OCI-LY7 (cell line): Measurements from ENCODE around the gene RPS6KL1. TPM values are rescaled to one million over a fixed set of nuclear protein-coding genes. Genes with fewer than 3 reads are reported as not detected.

Source experiments
- BruUV-seq: library from RNA; stranded (reverse); fragments of 400-500 nt; replicated peaks from 2 replicates; lab custom pipeline; 2021; lab: Mats Ljungman, UMichigan
- CTCF ChIA-PET: fragments of 300-600 bp; sonication (Branson Sonifier 250); formaldehyde crosslinking; loops from one replicate; lab custom pipeline; 2022; ENCODE audit warnings: antibody characterized with exemption; ENCODE audit not compliant: unreplicated experiment; lab: Charles Lee
- POLR2A ChIA-PET: fragments of 300-600 bp; sonication (Branson Sonifier 250); formaldehyde crosslinking; loops from one replicate; lab custom pipeline; 2022; ENCODE audit warnings: antibody characterized with exemption; lab: Charles Lee
- DNase-seq: peaks from one replicate; pipeline ENCODE4 v3.0.0-alpha.2; 2015; ENCODE audit warnings: low spot score
- H2AFZ ChIP-seq: fragments of 200-600 bp; sonication (generic), shearing (Covaris generic); 2 replicates; pipeline ENCODE4 v1.6.1; 2014; ENCODE audit warnings: mild to moderate bottlenecking, antibody characterized with exemption, low read length, moderate library complexity
- H3K27ac ChIP-seq: fragments of 200-600 bp; sonication (generic); 2 replicates; pipeline ENCODE4 v1.5.1; 2014; ENCODE audit warnings: mixed run types, low read depth, mild to moderate bottlenecking, moderate library complexity, low read length, inconsistent platforms; ENCODE audit not compliant: poor library complexity, severe bottlenecking
- H3K36me3 ChIP-seq: fragments of 200-600 bp; sonication (generic); 2 replicates; pipeline ENCODE4 v1.6.1; 2014; ENCODE audit warnings: mild to moderate bottlenecking, antibody characterized with exemption, low read length, moderate library complexity, mixed read lengths; ENCODE audit not compliant: insufficient read depth
- H3K4me1 ChIP-seq: fragments of 200-600 bp; sonication (generic); 2 replicates; pipeline ENCODE4 v1.5.1; 2014; ENCODE audit warnings: mild to moderate bottlenecking, low read length; ENCODE audit not compliant: insufficient read depth, poor library complexity, severe bottlenecking
- H3K4me2 ChIP-seq: fragments of 200-600 bp; sonication (generic); 2 replicates; pipeline ENCODE4 v1.6.1; 2014; ENCODE audit warnings: mild to moderate bottlenecking, low read length
- H3K4me3 ChIP-seq: fragments of 200-600 bp; sonication (generic); 2 replicates; pipeline ENCODE4 v1.5.1; 2014; ENCODE audit warnings: mild to moderate bottlenecking, low read depth, low read length; ENCODE audit not compliant: poor library complexity, severe bottlenecking
- H3K79me2 ChIP-seq: fragments of 200-600 bp; sonication (generic); 2 replicates; pipeline ENCODE4 v1.6.1; 2016; ENCODE audit warnings: low read depth, mild to moderate bottlenecking, low read length, moderate library complexity, mixed read lengths; ENCODE audit not compliant: insufficient read depth
- H3K9me2 ChIP-seq: fragments of 200-600 bp; sonication (generic); 2 replicates; pipeline ENCODE4 v1.6.1; 2016; ENCODE audit warnings: mild to moderate bottlenecking, low read length, mixed read lengths; ENCODE audit not compliant: insufficient read depth
- H3K9me3 ChIP-seq: fragments of 200-600 bp; sonication (generic); 2 replicates; pipeline ENCODE4 v1.6.1; 2014; ENCODE audit warnings: mild to moderate bottlenecking, mixed run types, low read length, mixed read lengths
- H4K20me1 ChIP-seq: fragments of 200-600 bp; sonication (generic); 2 replicates; pipeline ENCODE4 v1.6.1; 2014; ENCODE audit warnings: mild to moderate bottlenecking, antibody characterized with exemption, low read length, moderate library complexity, mixed read lengths; ENCODE audit not compliant: insufficient read depth
- CTCF ChIP-seq: fragments of 200-600 bp; sonication (generic); conservative IDR thresholded peaks from 2 replicates; pipeline ENCODE4 v1.5.1; 2014; ENCODE audit warnings: mild to moderate bottlenecking, antibody characterized with exemption, low read length, moderate library complexity, mixed read lengths
- EZH2phosphoT487 ChIP-seq: fragments of 200-600 bp; sonication (generic); IDR thresholded peaks from 2 replicates; pipeline ENCODE4 v1.6.1; 2018; ENCODE audit warnings: low read depth, borderline replicate concordance, mild to moderate bottlenecking, mixed run types, antibody characterized with exemption, low read length, moderate library complexity, mixed read lengths
- intact Hi-C: fragments of 100-400 bp; cut with micrococcal nuclease; formaldehyde crosslinking; loops from one replicate; pipeline ENCODE4 v1.10.0; 2022; ENCODE audit not compliant: unreplicated experiment
- total RNA-seq, 2 experiments: library from RNA; depleted of rRNA in 1 of 2; stranded (reverse); fragments of >200 nt in 1 of 2; shearing (Covaris generic) in 1 of 2; gene quantifications; 2 replicates each; pipeline ENCODE4 v1.2.3, GENCODE V29; 2014 to 2022

Gene RPS6KL1
- total RNA-seq, 2 experiments from 2014 or later: 6.1 to 15.3 TPM

GRCh38 chr14:74955229-74956026, 32.4 kb upstream of the RPS6KL1 start, which contains the start of gene PGF:
Gene PGF, minus strand, starts transcription at chr14:74955597. Its CDS starts 355 bp downstream, at chr14:74955242.
- H2AFZ ChIP-seq: no peak within 1 kb of the TSS
- no peaks in the 10 kb centered on the region for H4K20me1 ChIP-seq
- H3K79me2 ChIP-seq: no peaks in the 10 kb centered on the region
- H3K4me1 ChIP-seq: no peaks in the 10 kb centered on the region
- TF ChIP-seq EZH2phosphoT487 (no peak), CTCF (no peak)
- ChIA-PET CTCF (no interaction called here), POLR2A (interaction anchor here (0.6 kb wide), 1 partner anchor 15 kb away, joined by 4 read pairs; no protein-coding TSS in a partner anchor)
- DNase-seq: no peak
- BruUV-seq: no TSS peak
- H3K9me2 ChIP-seq: no peaks in the 10 kb centered on the region
- no peaks in the 10 kb centered on the region for H3K36me3 ChIP-seq
- no peak within 1 kb of the TSS for H3K27ac ChIP-seq
- no peaks in the 10 kb centered on the region for H3K9me3 ChIP-seq
- intact Hi-C loops: no loop called here
- H3K4me2 ChIP-seq: peak within 1 kb of the TSS; percentile 40; the same call in 1 of the 2 replicates
- no peak within 1 kb of the TSS for H3K4me3 ChIP-seq

- H4K20me1 ChIP-seq: no peaks in the 10 kb centered on the region
- H2AFZ ChIP-seq: no peak overlapping the region
- H3K9me3 ChIP-seq: no peaks in the 10 kb centered on the region
- no peak for DNase-seq
- CTCF ChIA-PET: interaction anchor here (0.6 kb wide), 1 partner anchor 32 kb away, joined by 3 read pairs; the partner anchor contains the start of gene RPS6KL1
- H3K36me3 ChIP-seq: no peaks in the 10 kb centered on the region
- H3K27ac ChIP-seq: no peak overlapping the region
- peak overlapping the region; percentile 40; the same call in 1 of the 2 replicates for H3K4me2 ChIP-seq
- H3K4me1 ChIP-seq: no peaks in the 10 kb centered on the region
- TF ChIP-seq EZH2phosphoT487: no peak
- TF ChIP-seq CTCF: no peak
- no peak overlapping the region for H3K4me3 ChIP-seq
- no peaks in the 10 kb centered on the region for H3K9me2 ChIP-seq
- intact Hi-C loops: no loop called here
- POLR2A ChIA-PET: interaction anchor here (0.6 kb wide), 1 partner anchor 15 kb away, joined by 4 read pairs; no protein-coding TSS in a partner anchor
- no TSS peak for BruUV-seq
- H3K79me2 ChIP-seq: no peaks in the 10 kb centered on the region
Observed at GRCh38 chr14:74954947-74955228, 31.8 kb upstream of the RPS6KL1 start.
